Measurements from ENCODE around the gene PTH. TPM values are rescaled to one million over a fixed set of nuclear protein-coding genes. Genes with fewer than 3 reads are reported as not detected.

Gene PTH
- total and polyA plus RNA-seq, 4 donors: not detected

DNA sequence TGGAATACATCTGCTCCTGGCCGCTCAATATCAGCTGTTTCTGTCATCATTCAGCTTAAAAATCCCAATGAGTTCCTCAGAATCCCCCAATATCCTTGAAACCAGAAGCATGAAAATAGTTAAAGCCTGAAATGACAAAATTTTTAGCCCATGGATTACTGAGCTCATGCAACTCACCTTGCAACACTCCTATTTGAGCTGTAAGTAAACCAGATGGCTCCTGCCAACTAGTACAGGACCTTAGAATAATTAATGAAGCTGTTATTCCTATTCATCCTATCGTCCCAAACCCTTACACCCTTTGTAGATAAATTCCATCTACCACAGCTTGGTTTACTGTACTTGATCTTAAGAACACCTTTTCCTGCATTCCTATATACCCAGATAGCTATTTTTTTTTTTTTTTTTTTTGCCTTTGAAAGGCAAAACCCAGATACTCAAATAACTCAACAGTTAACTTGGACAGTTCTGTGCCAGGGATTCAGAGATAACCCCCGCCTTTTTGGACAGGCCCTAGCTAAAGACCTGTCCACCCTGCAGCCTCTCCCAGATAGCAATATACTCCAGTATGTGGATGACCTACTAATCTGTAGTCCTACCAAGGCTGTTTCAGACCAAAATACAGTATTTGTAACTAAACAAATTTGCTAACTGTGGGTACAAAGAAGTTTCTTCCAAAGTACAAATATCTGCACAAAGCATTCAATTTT lies 22.6 kb downstream of the PTH start:
- no peak overlapping the region for H3K4me3 ChIP-seq (ENCODE audit: low read depth in 1 of 3, low read length in 3 of 3)
- peaks cover 4 to 23% (median 22%) of the 10 kb centered on the region in 4 donors for H3K4me1 ChIP-seq (ENCODE audit: control insufficient read depth in 4 of 4, insufficient read depth in 4 of 4, low read length in 3 of 4)
- H3K27ac ChIP-seq (ENCODE audit: low read depth in 1 of 2, low read length in 2 of 2): peak overlapping the region; percentile 15 to 80
- DNase-seq (ENCODE audit: low spot score): no peak
- H3K36me3 ChIP-seq (ENCODE audit: control insufficient read depth in 4 of 4, insufficient read depth in 3 of 4, low read depth in 1 of 4, low read length in 3 of 4): no peaks in the 10 kb centered on the region
- H3K27me3 ChIP-seq (ENCODE audit: control insufficient read depth in 4 of 4, insufficient read depth in 4 of 4, low read length in 3 of 4): no peaks in the 10 kb centered on the region
- no peaks in the 10 kb centered on the region for H3K9me3 ChIP-seq (ENCODE audit: control insufficient read depth in 4 of 4, low read length in 3 of 4)
- WGBS: 36% methylated on average over 3 of the region's 3 CpGs
- H3K9ac ChIP-seq (ENCODE audit: low read depth in 1 of 2, low read length in 2 of 2): no peak overlapping the region
- no peak for TF ChIP-seq FOXA1 (IDR thresholded peaks at IDR 0.05)
- TF ChIP-seq, protein P1, sequence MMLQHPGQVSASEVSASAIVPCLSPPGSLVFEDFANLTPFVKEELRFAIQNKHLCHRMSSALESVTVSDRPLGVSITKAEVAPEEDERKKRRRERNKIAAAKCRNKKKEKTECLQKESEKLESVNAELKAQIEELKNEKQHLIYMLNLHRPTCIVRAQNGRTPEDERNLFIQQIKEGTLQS (IDR thresholded peaks at IDR 0.05): no peak
- no peak for TF ChIP-seq FOXA2 (IDR thresholded peaks at IDR 0.05)
- no peak for TF ChIP-seq JUND (IDR thresholded peaks at IDR 0.05)
- no peak for TF ChIP-seq HNF4G (IDR thresholded peaks at IDR 0.05)
- TF ChIP-seq, protein P2, sequence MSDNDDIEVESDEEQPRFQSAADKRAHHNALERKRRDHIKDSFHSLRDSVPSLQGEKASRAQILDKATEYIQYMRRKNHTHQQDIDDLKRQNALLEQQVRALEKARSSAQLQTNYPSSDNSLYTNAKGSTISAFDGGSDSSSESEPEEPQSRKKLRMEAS (IDR thresholded peaks at IDR 0.05): peak; percentile 8
- no peak for TF ChIP-seq SP1 (IDR thresholded peaks at IDR 0.05)
- no peak for TF ChIP-seq RXRA (IDR thresholded peaks at IDR 0.05)
- TF ChIP-seq YY1 (IDR thresholded peaks at IDR 0.05): peak; percentile 20
- TF ChIP-seq HNF4A (conservative IDR thresholded peaks at IDR 0.05): peak in 1 of 2 donors; percentile 5
- TF ChIP-seq, protein P3, sequence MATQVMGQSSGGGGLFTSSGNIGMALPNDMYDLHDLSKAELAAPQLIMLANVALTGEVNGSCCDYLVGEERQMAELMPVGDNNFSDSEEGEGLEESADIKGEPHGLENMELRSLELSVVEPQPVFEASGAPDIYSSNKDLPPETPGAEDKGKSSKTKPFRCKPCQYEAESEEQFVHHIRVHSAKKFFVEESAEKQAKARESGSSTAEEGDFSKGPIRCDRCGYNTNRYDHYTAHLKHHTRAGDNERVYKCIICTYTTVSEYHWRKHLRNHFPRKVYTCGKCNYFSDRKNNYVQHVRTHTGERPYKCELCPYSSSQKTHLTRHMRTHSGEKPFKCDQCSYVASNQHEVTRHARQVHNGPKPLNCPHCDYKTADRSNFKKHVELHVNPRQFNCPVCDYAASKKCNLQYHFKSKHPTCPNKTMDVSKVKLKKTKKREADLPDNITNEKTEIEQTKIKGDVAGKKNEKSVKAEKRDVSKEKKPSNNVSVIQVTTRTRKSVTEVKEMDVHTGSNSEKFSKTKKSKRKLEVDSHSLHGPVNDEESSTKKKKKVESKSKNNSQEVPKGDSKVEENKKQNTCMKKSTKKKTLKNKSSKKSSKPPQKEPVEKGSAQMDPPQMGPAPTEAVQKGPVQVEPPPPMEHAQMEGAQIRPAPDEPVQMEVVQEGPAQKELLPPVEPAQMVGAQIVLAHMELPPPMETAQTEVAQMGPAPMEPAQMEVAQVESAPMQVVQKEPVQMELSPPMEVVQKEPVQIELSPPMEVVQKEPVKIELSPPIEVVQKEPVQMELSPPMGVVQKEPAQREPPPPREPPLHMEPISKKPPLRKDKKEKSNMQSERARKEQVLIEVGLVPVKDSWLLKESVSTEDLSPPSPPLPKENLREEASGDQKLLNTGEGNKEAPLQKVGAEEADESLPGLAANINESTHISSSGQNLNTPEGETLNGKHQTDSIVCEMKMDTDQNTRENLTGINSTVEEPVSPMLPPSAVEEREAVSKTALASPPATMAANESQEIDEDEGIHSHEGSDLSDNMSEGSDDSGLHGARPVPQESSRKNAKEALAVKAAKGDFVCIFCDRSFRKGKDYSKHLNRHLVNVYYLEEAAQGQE (IDR thresholded peaks at IDR 0.05): no peak
- TF ChIP-seq RAD21 (IDR thresholded peaks at IDR 0.05): no peak
- TF ChIP-seq GABPA (IDR thresholded peaks at IDR 0.05 in 1 of 2, conservative IDR thresholded peaks at IDR 0.05 in 1 of 2): no peak
- no peak for TF ChIP-seq NR2F2 (IDR thresholded peaks at IDR 0.05)
- TF ChIP-seq, protein P4, sequence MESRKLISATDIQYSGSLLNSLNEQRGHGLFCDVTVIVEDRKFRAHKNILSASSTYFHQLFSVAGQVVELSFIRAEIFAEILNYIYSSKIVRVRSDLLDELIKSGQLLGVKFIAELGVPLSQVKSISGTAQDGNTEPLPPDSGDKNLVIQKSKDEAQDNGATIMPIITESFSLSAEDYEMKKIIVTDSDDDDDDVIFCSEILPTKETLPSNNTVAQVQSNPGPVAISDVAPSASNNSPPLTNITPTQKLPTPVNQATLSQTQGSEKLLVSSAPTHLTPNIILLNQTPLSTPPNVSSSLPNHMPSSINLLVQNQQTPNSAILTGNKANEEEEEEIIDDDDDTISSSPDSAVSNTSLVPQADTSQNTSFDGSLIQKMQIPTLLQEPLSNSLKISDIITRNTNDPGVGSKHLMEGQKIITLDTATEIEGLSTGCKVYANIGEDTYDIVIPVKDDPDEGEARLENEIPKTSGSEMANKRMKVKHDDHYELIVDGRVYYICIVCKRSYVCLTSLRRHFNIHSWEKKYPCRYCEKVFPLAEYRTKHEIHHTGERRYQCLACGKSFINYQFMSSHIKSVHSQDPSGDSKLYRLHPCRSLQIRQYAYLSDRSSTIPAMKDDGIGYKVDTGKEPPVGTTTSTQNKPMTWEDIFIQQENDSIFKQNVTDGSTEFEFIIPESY (IDR thresholded peaks at IDR 0.05): no peak

DNA sequence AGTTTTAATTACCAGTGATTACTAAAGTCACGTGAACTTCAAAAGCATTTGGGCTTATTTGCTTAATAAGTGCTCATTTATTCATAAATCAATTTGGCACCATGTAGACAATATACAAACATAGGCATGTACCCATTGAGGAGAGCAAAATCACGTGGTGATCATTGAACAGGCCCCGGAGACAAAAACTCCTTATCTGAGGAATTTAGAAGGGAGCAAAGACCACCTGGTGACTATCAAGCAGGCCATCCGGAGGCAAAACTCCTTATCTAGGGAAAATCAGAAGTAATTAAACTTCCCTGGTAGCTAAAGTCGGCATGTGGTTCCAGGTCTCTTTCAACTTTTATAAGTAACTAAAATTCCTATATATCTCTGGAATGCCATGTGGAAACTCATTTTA lies 27.0 kb downstream of the PTH start:
- no peak for DNase-seq (ENCODE audit: low spot score)
- Histone ChIP-seq H3K9ac (ENCODE audit: low read depth in 1 of 2, low read length in 2 of 2) (no peak overlapping the region), H3K4me1 (ENCODE audit: control insufficient read depth in 4 of 4, insufficient read depth in 4 of 4, low read length in 3 of 4) (peaks cover 7 to 26% (median 21%) of the 10 kb centered on the region in 4 donors), H3K27me3 (ENCODE audit: control insufficient read depth in 4 of 4, insufficient read depth in 4 of 4, low read length in 3 of 4) (no peaks in the 10 kb centered on the region), H3K9me3 (ENCODE audit: control insufficient read depth in 4 of 4, low read length in 3 of 4) (no peaks in the 10 kb centered on the region), H3K27ac (ENCODE audit: low read depth in 1 of 2, low read length in 2 of 2) (no peak overlapping the region), H3K36me3 (ENCODE audit: control insufficient read depth in 4 of 4, insufficient read depth in 3 of 4, low read depth in 1 of 4, low read length in 3 of 4) (no peaks in the 10 kb centered on the region), H3K4me3 (ENCODE audit: low read depth in 1 of 3, low read length in 3 of 3) (no peak overlapping the region)
- 63% methylated on average over 5 of the region's 5 CpGs for whole genome bisulfite sequencing
- TF ChIP-seq, protein P5, sequence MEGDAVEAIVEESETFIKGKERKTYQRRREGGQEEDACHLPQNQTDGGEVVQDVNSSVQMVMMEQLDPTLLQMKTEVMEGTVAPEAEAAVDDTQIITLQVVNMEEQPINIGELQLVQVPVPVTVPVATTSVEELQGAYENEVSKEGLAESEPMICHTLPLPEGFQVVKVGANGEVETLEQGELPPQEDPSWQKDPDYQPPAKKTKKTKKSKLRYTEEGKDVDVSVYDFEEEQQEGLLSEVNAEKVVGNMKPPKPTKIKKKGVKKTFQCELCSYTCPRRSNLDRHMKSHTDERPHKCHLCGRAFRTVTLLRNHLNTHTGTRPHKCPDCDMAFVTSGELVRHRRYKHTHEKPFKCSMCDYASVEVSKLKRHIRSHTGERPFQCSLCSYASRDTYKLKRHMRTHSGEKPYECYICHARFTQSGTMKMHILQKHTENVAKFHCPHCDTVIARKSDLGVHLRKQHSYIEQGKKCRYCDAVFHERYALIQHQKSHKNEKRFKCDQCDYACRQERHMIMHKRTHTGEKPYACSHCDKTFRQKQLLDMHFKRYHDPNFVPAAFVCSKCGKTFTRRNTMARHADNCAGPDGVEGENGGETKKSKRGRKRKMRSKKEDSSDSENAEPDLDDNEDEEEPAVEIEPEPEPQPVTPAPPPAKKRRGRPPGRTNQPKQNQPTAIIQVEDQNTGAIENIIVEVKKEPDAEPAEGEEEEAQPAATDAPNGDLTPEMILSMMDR (IDR thresholded peaks at IDR 0.05; ENCODE audit: low read depth, low read length, missing input control): no peak
- TF ChIP-seq TAF1 (conservative IDR thresholded peaks at IDR 0.05): no peak

Measured in liver (tissue), 9 donors.